ENCODE results near the gene BBS10. TPM values are rescaled to one million over a fixed set of nuclear protein-coding genes. Genes with fewer than 3 reads are reported as not detected.

BBS10 gene
- 6.5 TPM for total RNA-seq (ENCODE audit: unreplicated experiment)
- long read RNA-seq, result 0 reads

DNA sequence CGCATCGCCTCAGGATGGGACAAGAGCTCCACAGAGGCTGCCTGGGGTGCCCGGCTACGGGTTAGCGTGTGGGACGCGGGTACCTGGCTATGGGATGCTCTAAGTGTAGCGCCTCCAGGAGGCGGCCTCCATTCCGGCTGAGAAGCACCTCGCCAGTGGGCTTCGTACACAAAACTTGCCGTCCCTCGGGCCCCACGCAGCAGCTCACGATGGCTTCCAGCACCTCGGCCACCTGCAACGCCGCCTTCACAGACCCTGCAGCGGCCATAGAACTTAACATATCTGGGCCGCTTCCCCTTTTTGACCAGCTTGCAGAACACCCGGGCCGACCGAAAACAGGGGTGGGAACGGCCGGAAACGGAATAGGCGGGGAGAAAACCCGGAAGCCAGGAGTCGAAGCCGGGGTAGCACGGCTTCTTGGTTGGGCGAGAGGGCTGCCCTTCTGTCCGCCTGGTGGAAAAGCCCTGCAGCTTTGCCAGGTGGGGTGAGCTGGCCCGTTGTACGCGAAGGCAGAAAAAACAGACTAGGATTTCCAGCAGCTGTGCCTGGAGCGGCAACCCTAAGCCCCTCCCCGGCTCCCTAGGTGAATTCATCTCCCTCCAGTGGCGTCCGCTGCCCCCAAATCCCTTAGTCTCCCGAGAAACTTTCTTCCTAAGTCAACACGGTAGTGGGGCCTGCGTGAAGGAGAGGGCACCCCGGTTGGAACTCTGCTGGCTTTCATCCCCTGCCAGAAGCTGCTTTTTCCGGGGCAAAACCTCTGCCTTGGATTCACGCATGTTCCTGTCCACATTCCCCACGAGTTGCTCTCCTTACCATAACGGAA is at the start of gene BBS10:
Gene BBS10 (minus strand): TSS at position 337 of the 823 bp plus-strand sequence. CDS start 57 bp downstream, at position 280.
- no peaks in the 10 kb centered on the region for H3K27me3 Mint-ChIP-seq (ENCODE audit: unreplicated experiment)
- no peaks in the 10 kb centered on the region for H3K9me3 Mint-ChIP-seq (ENCODE audit: unreplicated experiment)
- H3K27ac Mint-ChIP-seq (ENCODE audit: unreplicated experiment), result peak within 1 kb of the TSS; percentile 83
- peak within 1 kb of the TSS; percentile 94 for H3K4me3 Mint-ChIP-seq (ENCODE audit: unreplicated experiment)
- DNase-seq (ENCODE audit: low spot score), result peak; percentile 77
- TF ChIP-seq, protein P1, sequence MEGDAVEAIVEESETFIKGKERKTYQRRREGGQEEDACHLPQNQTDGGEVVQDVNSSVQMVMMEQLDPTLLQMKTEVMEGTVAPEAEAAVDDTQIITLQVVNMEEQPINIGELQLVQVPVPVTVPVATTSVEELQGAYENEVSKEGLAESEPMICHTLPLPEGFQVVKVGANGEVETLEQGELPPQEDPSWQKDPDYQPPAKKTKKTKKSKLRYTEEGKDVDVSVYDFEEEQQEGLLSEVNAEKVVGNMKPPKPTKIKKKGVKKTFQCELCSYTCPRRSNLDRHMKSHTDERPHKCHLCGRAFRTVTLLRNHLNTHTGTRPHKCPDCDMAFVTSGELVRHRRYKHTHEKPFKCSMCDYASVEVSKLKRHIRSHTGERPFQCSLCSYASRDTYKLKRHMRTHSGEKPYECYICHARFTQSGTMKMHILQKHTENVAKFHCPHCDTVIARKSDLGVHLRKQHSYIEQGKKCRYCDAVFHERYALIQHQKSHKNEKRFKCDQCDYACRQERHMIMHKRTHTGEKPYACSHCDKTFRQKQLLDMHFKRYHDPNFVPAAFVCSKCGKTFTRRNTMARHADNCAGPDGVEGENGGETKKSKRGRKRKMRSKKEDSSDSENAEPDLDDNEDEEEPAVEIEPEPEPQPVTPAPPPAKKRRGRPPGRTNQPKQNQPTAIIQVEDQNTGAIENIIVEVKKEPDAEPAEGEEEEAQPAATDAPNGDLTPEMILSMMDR (IDR thresholded peaks at IDR 0.05; ENCODE audit: unreplicated experiment), result peak; percentile 44
- H3K4me1 Mint-ChIP-seq (ENCODE audit: unreplicated experiment), result peaks cover 11% of the 10 kb centered on the region
- H3K36me3 Mint-ChIP-seq (ENCODE audit: low read depth, unreplicated experiment), result peaks cover 3% of the 10 kb centered on the region

GRCh38 chr12:76391461-76391860 is 43.2 kb upstream of the BBS10 start:
- peaks cover 3% of the 10 kb centered on the region for H3K36me3 Mint-ChIP-seq (ENCODE audit: low read depth, unreplicated experiment)
- no peak overlapping the region for H3K4me3 Mint-ChIP-seq (ENCODE audit: unreplicated experiment)
- TF ChIP-seq, protein P1 (IDR thresholded peaks at IDR 0.05; ENCODE audit: unreplicated experiment), result no peak
- peaks cover 2% of the 10 kb centered on the region for H3K27me3 Mint-ChIP-seq (ENCODE audit: unreplicated experiment)
- H3K9me3 Mint-ChIP-seq (ENCODE audit: unreplicated experiment), result no peaks in the 10 kb centered on the region
- H3K27ac Mint-ChIP-seq (ENCODE audit: unreplicated experiment), result no peak overlapping the region
- H3K4me1 Mint-ChIP-seq (ENCODE audit: unreplicated experiment), result no peaks in the 10 kb centered on the region
- no peak for DNase-seq (ENCODE audit: low spot score)

GRCh38 chr12:76387614-76388013 is 39.4 kb upstream of the BBS10 start:
- H3K9me3 Mint-ChIP-seq (ENCODE audit: unreplicated experiment), result no peaks in the 10 kb centered on the region
- H3K4me1 Mint-ChIP-seq (ENCODE audit: unreplicated experiment), result no peaks in the 10 kb centered on the region
- DNase-seq (ENCODE audit: low spot score), result no peak
- no peak overlapping the region for H3K4me3 Mint-ChIP-seq (ENCODE audit: unreplicated experiment)
- H3K36me3 Mint-ChIP-seq (ENCODE audit: low read depth, unreplicated experiment), result peaks cover 9% of the 10 kb centered on the region
- no peak overlapping the region for H3K27ac Mint-ChIP-seq (ENCODE audit: unreplicated experiment)
- H3K27me3 Mint-ChIP-seq (ENCODE audit: unreplicated experiment), result peaks cover 3% of the 10 kb centered on the region
- TF ChIP-seq, protein P1 (IDR thresholded peaks at IDR 0.05; ENCODE audit: unreplicated experiment), result no peak

DNA sequence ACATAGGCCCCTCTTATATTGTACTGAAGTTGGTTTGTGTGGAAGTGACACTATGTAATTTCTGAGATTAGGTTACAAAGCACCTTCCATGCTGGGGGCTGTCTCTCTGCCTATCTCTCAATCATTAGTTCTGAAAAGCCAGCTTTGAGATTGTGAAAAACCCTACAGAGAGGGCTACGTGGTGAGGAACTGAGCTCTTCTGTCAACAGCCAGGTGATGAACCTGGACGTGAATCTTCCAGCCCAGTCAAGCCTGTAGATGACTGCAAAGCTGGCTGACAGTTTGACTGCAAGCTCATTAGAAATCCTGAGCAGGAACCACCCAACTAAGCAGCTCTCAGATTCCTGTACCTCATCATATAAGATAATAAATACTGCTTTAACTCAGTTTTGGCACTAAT is 36.3 kb upstream of the BBS10 start:
- no peak for DNase-seq (ENCODE audit: low spot score)
- peaks cover 1% of the 10 kb centered on the region for H3K27me3 Mint-ChIP-seq (ENCODE audit: unreplicated experiment)
- H3K9me3 Mint-ChIP-seq (ENCODE audit: unreplicated experiment), result no peaks in the 10 kb centered on the region

More for the DNA sequence above, 36.3 kb upstream of the BBS10 start:
- no peak overlapping the region for H3K27ac Mint-ChIP-seq (ENCODE audit: unreplicated experiment)
- TF ChIP-seq, protein P1 (IDR thresholded peaks at IDR 0.05; ENCODE audit: unreplicated experiment), result no peak
- H3K36me3 Mint-ChIP-seq (ENCODE audit: low read depth, unreplicated experiment), result peaks cover 5% of the 10 kb centered on the region
- no peaks in the 10 kb centered on the region for H3K4me1 Mint-ChIP-seq (ENCODE audit: unreplicated experiment)
- no peak overlapping the region for H3K4me3 Mint-ChIP-seq (ENCODE audit: unreplicated experiment)

Measured in endothelial cell (in vitro differentiated cells).